GM21737 (cell line): ENCODE data around the gene COL2A1.
"Not testable (repeated sequence)": the region's sequence is repeated elsewhere in the genome, so short reads cannot be mapped to it uniquely, and the experiment has no call there.

Experiments
- ATAC-seq: cut with Tn5 transposase; IDR thresholded peaks from one replicate; pipeline ENCODE4 v1.9.1; 2021; ENCODE audit warnings: mild to moderate bottlenecking, moderate library complexity; ENCODE audit not compliant: unreplicated experiment

COL2A1 gene

GRCh38 chr12:47978598-47978873 is 25.7 kb downstream of the COL2A1 start:
- no peak for ATAC-seq

- ATAC-seq = no peak
Measured at GRCh38 chr12:47977772-47978597, 26.3 kb downstream of the COL2A1 start.

GRCh38 chr12:47977046-47977771 is 27.1 kb downstream of the COL2A1 start:
- ATAC-seq = no peak

GRCh38 chr12:47975816-47976215 is 28.5 kb downstream of the COL2A1 start:
- no peak for ATAC-seq

- no peak for ATAC-seq
Measured at GRCh38 chr12:47975036-47975620, 29.1 kb downstream of the COL2A1 start.

- ATAC-seq = no peak
Measured at GRCh38 chr12:47973870-47974269, 30.4 kb downstream of the COL2A1 start.

- no peak for ATAC-seq
Measured at GRCh38 chr12:47972895-47973294, 31.4 kb downstream of the COL2A1 start.

GRCh38 chr12:47970843-47971242 is 33.4 kb downstream of the COL2A1 start:
- no peak for ATAC-seq

- no peak for ATAC-seq
Measured at GRCh38 chr12:47969845-47970244, 34.4 kb downstream of the COL2A1 start.

GRCh38 chr12:47967461-47968321 is 36.6 kb downstream of the COL2A1 start:
- ATAC-seq = no peak

- no peak for ATAC-seq
Measured at GRCh38 chr12:47965581-47965980, 38.7 kb downstream of the COL2A1 start.

GRCh38 chr12:47964106-47964728 is 40.1 kb downstream of the COL2A1 start:
- ATAC-seq = no peak

GRCh38 chr12:47963340-47964040 is 40.8 kb downstream of the COL2A1 start, which contains the start of gene TMEM106C:
TMEM106C (plus strand) TSS chr12:47963596; CDS start chr12:47964237, 641 bp downstream.
- peak; percentile 92 for ATAC-seq

GRCh38 chr12:47962198-47962597 is 42.1 kb downstream of the COL2A1 start:
- ATAC-seq = no peak

GRCh38 chr12:47957671-47958070 is 46.6 kb downstream of the COL2A1 start:
- not testable (repeated sequence) for ATAC-seq

- no peak for ATAC-seq
Measured at GRCh38 chr12:47955059-47955458, 49.2 kb downstream of the COL2A1 start.

- no peak for ATAC-seq
Measured at GRCh38 chr12:47954467-47955045, 49.7 kb downstream of the COL2A1 start.

GRCh38 chr12:47954058-47954457 is 50.2 kb downstream of the COL2A1 start:
- ATAC-seq = no peak

- ATAC-seq = no peak
Measured at GRCh38 chr12:47950856-47951468, 53.3 kb downstream of the COL2A1 start.
